ENCODE measurements around the gene SMIM33. TPM values are rescaled to one million over a fixed set of nuclear protein-coding genes. Genes with fewer than 3 reads are reported as not detected.

Gene SMIM33
- total RNA-seq, 1 donor from 2014 or later, result not detected

Small RNAs within 50 kb of the gene (small RNA-seq; reads per million reads assigned to genes)
- gene RNU5B-4P, result 0.60 reads per million, percentile 67 among the genes with 10 or more reads in this experiment

Other genes starting within 250 kb of the SMIM33 start
- gene MATR3, start 177.3 kb upstream of the SMIM33 start, total RNA-seq, result 169 TPM
- 86.6 TPM for gene PAIP2, start 129.2 kb upstream of the SMIM33 start, total RNA-seq
- not detected for gene SLC23A1, start 87.7 kb upstream of the SMIM33 start, total RNA-seq
- gene MZB1, start 81.1 kb upstream of the SMIM33 start, total RNA-seq, result 0.52 TPM
- gene PROB1, start 75.9 kb upstream of the SMIM33 start, total RNA-seq, result 23.5 TPM
- gene SPATA24, start 66.9 kb upstream of the SMIM33 start, total RNA-seq, result 12.0 TPM
- gene DNAJC18, start 31.5 kb upstream of the SMIM33 start, total RNA-seq, result 16.2 TPM
- 17.2 TPM for gene ECSCR, start 8.3 kb upstream of the SMIM33 start, total RNA-seq
- gene STING1, start 11.8 kb downstream of the SMIM33 start, total RNA-seq, result 14.6 TPM
- 81.9 TPM for gene UBE2D2, start 90.3 kb downstream of the SMIM33 start, total RNA-seq
- 66.8 TPM for gene CXXC5, start 177.3 kb downstream of the SMIM33 start, total RNA-seq